Neural progenitor cell (in vitro differentiated cells): ENCODE results near the gene CCT2.

ENCODE experiments used
- CTCF ChIP-seq: fragments of 200-600 bp; sonication (generic); IDR thresholded peaks from 2 replicates; pipeline ENCODE4 v1.5.1; 2017; ENCODE audit warnings: antibody characterized with exemption, mild to moderate bottlenecking
- EZH2 ChIP-seq: fragments of 200-600 bp; sonication (generic); IDR thresholded peaks from 2 replicates; pipeline ENCODE4 v1.6.1; 2017; ENCODE audit warnings: antibody characterized with exemption, mild to moderate bottlenecking, moderate library complexity

- TF ChIP-seq CTCF = no peak
- TF ChIP-seq EZH2 = no peak
Measured at GRCh38 chr12:69579029-69579428, 6.2 kb upstream of the CCT2 start.
